ENCODE data around the gene TRIM8.

DNA sequence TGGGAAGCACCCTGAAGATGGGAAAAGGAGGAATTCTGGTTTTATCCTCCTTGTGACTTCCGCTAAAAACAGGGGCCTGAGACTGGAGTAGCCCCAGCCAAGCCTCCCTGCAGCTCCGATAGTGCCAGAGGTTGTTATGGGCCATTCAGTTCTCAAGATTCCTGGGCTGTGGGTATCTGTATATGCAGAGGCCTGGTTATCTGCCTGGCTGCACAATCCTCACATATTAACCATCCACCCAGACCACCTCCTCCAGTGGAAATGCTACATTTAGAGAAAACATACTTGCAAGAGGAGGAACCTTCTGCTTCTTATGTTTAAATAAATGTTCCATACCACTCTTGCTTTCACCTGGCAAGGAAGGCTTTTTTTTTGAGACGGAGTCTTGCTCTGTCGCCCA lies 35.3 kb downstream of the TRIM8 start:
- TF ChIP-seq, protein P1, sequence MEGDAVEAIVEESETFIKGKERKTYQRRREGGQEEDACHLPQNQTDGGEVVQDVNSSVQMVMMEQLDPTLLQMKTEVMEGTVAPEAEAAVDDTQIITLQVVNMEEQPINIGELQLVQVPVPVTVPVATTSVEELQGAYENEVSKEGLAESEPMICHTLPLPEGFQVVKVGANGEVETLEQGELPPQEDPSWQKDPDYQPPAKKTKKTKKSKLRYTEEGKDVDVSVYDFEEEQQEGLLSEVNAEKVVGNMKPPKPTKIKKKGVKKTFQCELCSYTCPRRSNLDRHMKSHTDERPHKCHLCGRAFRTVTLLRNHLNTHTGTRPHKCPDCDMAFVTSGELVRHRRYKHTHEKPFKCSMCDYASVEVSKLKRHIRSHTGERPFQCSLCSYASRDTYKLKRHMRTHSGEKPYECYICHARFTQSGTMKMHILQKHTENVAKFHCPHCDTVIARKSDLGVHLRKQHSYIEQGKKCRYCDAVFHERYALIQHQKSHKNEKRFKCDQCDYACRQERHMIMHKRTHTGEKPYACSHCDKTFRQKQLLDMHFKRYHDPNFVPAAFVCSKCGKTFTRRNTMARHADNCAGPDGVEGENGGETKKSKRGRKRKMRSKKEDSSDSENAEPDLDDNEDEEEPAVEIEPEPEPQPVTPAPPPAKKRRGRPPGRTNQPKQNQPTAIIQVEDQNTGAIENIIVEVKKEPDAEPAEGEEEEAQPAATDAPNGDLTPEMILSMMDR (IDR thresholded peaks at IDR 0.05; ENCODE audit: control extremely low read depth in 1 of 3, insufficient read depth in 1 of 3, low read depth in 1 of 3, low read length in 3 of 3), result no peak
- TF ChIP-seq, protein P2, sequence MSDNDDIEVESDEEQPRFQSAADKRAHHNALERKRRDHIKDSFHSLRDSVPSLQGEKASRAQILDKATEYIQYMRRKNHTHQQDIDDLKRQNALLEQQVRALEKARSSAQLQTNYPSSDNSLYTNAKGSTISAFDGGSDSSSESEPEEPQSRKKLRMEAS (IDR thresholded peaks at IDR 0.05), result no peak
- TF ChIP-seq, protein P3, sequence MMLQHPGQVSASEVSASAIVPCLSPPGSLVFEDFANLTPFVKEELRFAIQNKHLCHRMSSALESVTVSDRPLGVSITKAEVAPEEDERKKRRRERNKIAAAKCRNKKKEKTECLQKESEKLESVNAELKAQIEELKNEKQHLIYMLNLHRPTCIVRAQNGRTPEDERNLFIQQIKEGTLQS (IDR thresholded peaks at IDR 0.05; ENCODE audit: insufficient read depth, low read depth, low read length), result no peak
- TF ChIP-seq CREB1 (IDR thresholded peaks at IDR 0.05) (no peak), SUZ12 (IDR thresholded peaks at IDR 0.05; ENCODE audit: low read length) (no peak), POLR2A (IDR thresholded peaks at IDR 0.05; ENCODE audit: control extremely low read depth in 1 of 2, low read depth in 2 of 2, low read length in 2 of 2) (0 out of 3 replicates have a peak, but pooled peaks of 1 of the 2 experiments have one; percentile 0), EP300 (IDR thresholded peaks at IDR 0.05; ENCODE audit: borderline replicate concordance in 1 of 2, low read depth in 2 of 2, low read length in 2 of 2) (no peak), CBX8 (IDR thresholded peaks at IDR 0.05; ENCODE audit: borderline replicate concordance, low read depth, low read length) (no peak), KDM5A (IDR thresholded peaks at IDR 0.05; ENCODE audit: low read length) (no peak), EZH2 (IDR thresholded peaks at IDR 0.05; ENCODE audit: low read depth, low read length, severe bottlenecking) (no peak)
